Subcutaneous adipose tissue (tissue), 4 donors: ENCODE data around the gene RTKN. TPM values are rescaled to one million over a fixed set of nuclear protein-coding genes. Genes with fewer than 3 reads are reported as not detected.

Source experiments
- CTCF ChIP-seq: fragments of 450-650 bp; IDR thresholded peaks from one replicate; pipeline ENCODE4 v1.5.1; 2016; ENCODE audit warnings: low read depth, mild to moderate bottlenecking, control low read depth, antibody characterized with exemption, moderate library complexity
- total RNA-seq, 4 donors: library from RNA; depleted of rRNA; stranded (reverse); fragments of >200 nt; gene quantifications; one replicate each; pipeline ENCODE4 v1.1.0, GENCODE V29; 2016

RTKN gene
- total RNA-seq, 4 donors from 2014 or later: 1.8 to 11.2 (median 8.2) TPM

DNA sequence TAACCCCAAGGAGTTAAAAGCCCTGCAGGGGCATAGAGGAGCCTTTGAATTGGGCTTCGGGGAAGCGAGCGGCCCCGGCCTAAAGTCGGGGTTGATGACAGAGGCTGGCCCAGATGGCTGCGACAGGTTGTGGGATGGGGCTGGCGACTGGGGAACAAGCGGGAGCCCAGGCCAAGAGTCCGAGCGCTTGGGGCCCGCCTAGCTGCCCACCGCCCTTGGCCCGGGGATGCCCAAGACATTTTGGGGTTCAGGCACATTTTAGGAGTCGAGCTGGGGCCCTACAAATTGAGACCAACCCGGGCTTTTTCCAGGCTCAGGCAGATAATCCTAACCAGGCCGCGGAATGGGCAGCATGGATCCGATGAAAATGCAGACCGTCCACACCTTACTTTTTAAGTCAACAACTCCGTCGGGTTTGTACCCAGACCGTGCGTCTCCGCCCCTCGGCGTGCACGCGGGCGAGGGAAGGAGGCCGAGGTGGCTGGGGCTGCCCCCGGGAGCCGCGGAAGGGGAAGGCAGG lies 507 bp downstream of the RTKN start:
- no peak for TF ChIP-seq CTCF

DNA sequence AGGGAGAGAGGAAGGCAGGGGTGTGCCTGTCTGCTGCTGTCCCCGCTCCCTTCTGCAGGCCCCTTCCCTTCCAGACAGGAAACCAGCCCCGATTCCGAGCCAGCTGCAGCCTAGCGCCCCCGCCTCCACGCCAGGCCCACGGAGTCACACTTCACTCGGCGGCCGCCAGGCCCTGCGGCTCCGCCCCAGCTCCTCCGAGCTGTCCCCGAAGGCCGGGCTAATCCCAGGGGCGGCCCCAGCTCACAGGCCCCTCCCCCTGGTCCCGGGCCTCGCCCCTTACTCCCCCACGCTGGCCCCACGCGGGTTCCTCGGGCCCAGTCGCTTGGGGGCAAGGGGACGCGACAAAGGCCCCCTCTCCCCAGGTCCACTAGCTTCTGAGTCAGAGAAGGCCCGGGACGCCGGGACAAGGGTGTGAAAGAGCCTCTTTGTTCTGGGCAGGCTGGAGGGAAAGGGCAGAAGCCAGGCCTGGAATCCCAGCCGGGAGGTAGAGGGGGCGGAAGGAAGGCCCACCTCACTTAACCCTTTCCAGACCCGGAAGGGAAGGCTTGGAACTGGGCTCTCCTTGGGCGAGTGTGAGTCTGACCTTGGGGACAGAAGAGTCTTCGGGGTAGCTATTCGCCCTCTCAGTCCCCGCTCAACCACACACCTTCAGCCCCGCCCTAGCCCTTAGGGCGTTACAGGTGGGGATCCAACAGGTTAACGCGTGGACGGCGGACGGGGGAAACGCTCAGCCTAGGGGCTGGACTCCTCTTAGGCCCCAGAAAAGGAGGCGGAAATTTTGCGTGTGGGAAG lies 1.2 kb downstream of the RTKN start:
- TF ChIP-seq CTCF: no peak

- TF ChIP-seq CTCF: no peak
These were observed 1.8 kb downstream of the RTKN start for GRCh38 chr2:74439803-74440377.

DNA sequence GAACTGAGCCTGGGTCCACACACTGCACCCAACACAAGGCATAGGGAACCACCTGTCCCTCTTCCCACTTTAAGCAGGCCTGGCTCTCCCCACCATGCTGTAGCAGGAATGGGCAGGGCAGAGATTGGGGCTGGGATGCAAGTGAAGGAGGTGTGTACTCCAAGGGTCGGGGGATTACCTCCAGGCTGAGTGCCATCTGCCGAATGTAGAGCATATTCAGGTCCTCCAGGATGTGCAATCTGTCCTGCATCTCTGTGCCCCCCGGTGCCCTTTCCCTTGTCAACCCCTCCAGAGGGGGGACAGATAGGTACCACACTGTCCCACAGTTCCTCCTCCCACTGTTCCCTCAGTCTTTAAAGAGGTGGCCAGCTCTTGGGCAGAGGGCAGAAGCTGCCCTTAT lies 2.4 kb downstream of the RTKN start:
- no peak for TF ChIP-seq CTCF

DNA sequence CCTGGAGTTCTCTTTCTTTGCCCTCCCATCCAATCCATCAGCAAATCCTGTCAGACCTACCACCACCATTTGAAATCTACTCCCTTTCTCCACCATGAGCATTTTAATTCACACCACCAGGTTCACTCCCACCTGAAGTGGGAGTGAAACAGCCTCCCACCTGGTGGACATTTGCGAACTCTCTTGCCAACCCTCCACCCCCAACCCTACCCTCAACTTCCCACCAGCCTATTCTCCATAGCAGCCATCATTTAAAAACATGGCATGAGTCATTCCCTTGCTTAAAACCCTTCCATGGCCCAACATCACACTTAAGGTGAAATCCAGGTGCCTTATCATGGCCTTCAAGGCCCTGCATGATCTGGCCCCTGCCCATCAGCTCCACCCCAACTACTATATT lies 3.5 kb downstream of the RTKN start:
- no peak for TF ChIP-seq CTCF

DNA sequence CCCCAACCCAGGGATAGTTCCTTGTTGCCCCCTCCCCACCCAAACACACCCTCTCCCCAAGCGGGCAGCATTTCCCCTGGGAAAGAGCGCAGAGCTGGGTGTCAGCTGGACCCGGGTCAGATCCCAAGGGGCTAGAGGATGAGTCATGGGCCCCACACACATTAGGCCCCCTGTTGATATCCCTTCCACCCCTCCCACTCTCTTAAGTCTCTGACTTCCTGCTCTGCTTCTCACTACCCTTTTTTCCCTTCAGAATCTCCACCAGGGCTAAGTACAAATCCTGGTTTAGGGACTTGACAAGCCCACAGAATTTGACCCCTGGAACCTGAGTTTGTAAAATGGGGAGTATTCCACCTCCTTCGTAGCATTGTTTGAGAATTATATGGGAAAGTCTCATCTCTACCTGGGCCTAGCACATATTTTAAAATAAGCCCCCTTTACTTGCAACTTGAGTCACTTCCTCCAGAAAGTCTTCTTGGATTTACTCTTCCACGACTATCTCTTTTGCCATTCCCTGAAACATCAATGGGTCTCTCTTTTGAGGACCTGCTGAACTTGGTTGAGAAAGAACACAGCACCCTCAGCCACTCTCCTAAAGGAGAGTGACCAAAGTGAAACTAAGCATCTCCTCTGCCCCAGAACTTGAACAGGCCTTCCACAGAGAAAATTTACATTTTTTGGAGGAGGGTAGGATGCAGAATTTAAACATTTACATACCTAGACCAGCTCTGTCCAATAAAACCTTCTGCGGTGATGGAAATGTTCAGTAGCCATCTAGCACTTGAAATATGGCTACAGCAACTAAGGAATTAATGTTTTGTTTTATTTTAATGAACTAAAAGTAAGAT lies 4.7 kb downstream of the RTKN start:
- TF ChIP-seq CTCF: no peak
